ENCODE measurements around the gene ACTG1. TPM values are rescaled to one million over a fixed set of nuclear protein-coding genes. Genes with fewer than 3 reads are reported as not detected.
A peak's percentile ranks its signal among the peaks of the same experiment; 100 is the strongest.

ACTG1 gene
- total and polyA plus RNA-seq, 3 donors from 2014 or later = 1,571 to 2,057 (median 1,790) TPM

DNA sequence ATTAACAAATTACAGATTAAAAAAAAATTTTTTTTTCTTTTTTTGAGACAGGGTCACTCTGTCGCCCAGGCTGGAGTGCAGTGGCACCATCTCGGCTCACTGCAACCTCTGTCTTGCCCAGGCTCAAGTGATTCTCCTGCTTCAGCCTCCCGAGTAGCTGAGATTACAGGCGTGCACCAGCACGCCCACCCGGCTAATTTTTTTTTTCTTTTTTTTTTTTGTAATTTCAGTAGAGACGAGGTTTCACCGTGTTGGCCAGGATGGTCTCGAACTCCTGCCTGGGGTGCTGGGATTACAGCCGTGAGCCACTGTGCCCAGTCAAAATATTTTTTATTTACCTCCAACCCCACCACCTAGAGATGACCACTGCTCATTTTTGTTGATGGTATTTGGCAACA lies 25.5 kb downstream of the ACTG1 start:
- Histone ChIP-seq H3K27me3 (no peaks in the 10 kb centered on the region), H3K4me3 (peak overlapping the region in 1 of 2 donors; percentile 75), H3K9me3 (no peaks in the 10 kb centered on the region), H3K36me3 (ENCODE audit: low read depth, missing control alignments) (no peaks in the 10 kb centered on the region), H3K27ac (no peak overlapping the region), H3K4me1 (peaks cover 12% of the 10 kb centered on the region)
- WGBS, 2 donors = 48 to 69% methylated on average over 10 of the region's 10 CpGs
- TF ChIP-seq POLR2A (IDR thresholded peaks at IDR 0.05) = no peak
- TF ChIP-seq, protein P1, sequence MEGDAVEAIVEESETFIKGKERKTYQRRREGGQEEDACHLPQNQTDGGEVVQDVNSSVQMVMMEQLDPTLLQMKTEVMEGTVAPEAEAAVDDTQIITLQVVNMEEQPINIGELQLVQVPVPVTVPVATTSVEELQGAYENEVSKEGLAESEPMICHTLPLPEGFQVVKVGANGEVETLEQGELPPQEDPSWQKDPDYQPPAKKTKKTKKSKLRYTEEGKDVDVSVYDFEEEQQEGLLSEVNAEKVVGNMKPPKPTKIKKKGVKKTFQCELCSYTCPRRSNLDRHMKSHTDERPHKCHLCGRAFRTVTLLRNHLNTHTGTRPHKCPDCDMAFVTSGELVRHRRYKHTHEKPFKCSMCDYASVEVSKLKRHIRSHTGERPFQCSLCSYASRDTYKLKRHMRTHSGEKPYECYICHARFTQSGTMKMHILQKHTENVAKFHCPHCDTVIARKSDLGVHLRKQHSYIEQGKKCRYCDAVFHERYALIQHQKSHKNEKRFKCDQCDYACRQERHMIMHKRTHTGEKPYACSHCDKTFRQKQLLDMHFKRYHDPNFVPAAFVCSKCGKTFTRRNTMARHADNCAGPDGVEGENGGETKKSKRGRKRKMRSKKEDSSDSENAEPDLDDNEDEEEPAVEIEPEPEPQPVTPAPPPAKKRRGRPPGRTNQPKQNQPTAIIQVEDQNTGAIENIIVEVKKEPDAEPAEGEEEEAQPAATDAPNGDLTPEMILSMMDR (IDR thresholded peaks at IDR 0.05) = no peak
- no peak for DNase-seq
- intact Hi-C loops (cut with DNase I; ENCODE audit: low total_unique reads) = no loop called here

DNA sequence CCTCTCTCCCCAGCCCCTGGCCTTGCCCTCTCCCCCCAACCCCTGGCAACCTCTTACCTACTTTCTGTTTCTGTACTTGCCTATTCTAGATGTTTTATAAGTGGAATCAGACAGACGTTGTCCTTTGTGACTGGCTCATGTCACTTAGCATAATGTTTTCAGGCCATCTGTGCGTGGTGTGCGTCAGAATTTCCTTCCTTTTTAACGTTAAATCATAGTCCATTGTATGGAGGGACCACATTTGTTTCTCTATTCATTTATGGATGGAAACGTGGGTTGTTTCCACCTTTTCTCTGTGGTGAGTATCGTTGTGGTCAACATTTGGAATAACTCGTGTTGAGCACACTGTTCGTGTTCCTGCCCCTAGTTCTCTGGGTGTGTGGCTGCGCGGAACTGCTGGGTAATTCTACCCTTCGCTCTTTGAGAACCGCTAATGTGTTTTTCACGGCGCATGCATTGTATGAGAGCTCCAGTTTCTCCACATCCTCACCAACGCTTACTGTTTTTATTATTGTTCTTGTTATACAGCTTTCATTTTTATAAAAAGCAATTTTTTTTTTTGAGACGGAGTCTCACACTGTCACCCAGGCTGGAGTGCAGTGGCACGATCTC lies 26.3 kb downstream of the ACTG1 start:
- Histone ChIP-seq H3K4me1 (peaks cover 18% of the 10 kb centered on the region), H3K36me3 (ENCODE audit: low read depth, missing control alignments) (no peaks in the 10 kb centered on the region), H3K9me3 (no peaks in the 10 kb centered on the region), H3K27me3 (no peaks in the 10 kb centered on the region), H3K27ac (no peak overlapping the region), H3K4me3 (no peak overlapping the region)
- TF ChIP-seq POLR2A (IDR thresholded peaks at IDR 0.05) = no peak
- TF ChIP-seq, protein P1 (IDR thresholded peaks at IDR 0.05) = no peak
- no peak for DNase-seq
- intact Hi-C loops (cut with DNase I; ENCODE audit: low total_unique reads) = no loop called here
- 78 to 86% methylated on average over 17 of the region's 17 CpGs for WGBS, 2 donors

DNA sequence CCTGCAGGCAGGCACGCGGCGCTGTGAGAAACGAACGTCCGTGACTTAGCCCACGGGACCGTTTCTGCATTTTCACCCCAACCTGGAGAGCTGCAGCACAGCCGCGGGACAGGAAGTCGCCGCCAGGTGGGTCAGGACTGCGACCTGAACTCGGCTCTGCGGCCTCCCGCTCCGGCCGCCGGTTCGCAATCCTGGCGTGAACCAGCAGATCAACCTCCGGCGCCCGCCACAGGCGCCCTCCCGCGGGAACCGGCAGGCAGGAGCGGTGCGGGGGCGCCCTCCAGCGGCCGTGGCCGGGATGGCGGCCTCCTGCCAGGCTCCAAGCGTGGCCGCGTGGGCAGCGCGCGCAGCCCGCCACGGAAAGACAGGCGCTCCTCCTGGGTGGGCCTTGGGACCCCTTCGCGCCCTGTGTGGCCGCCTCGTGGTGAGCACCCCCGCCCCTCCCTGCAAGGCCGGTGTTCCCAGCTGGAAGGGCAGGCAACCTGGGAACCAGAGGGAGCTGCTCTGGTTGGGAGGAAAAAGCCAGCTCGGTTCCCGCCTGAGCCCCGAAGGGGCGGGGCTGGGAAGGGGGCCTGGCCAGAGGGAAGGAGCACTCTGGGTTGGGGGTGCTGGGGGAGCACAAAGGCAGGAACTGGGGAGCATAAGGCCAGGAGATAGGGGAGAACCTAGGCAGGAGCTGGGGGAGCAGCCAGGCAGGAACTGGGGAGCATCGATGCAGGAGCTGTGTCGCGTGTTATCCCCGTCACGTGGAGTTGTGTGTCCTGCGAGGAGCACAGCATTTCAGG lies 28.2 kb downstream of the ACTG1 start:
- TF ChIP-seq POLR2A (IDR thresholded peaks at IDR 0.05) = no peak
- TF ChIP-seq, protein P1 (IDR thresholded peaks at IDR 0.05) = peak; percentile 97 to 99 (median 98)
- peak overlapping the region; percentile 31 to 46 for H3K4me3 ChIP-seq
- intact Hi-C loops (cut with DNase I; ENCODE audit: low total_unique reads) = loop anchor here (5.0 kb wide), 1 partner anchor 232 kb away; no protein-coding TSS in a partner anchor
- H3K9me3 ChIP-seq = no peaks in the 10 kb centered on the region
- H3K27me3 ChIP-seq = no peaks in the 10 kb centered on the region
- DNase-seq = peak; percentile 92
- no peak overlapping the region for H3K27ac ChIP-seq
- 6 to 13% methylated on average over 6 to 50 of the region's 60 CpGs for WGBS, 2 donors
- no peaks in the 10 kb centered on the region for H3K36me3 ChIP-seq (ENCODE audit: low read depth, missing control alignments)
- peaks cover 30% of the 10 kb centered on the region for H3K4me1 ChIP-seq

DNA sequence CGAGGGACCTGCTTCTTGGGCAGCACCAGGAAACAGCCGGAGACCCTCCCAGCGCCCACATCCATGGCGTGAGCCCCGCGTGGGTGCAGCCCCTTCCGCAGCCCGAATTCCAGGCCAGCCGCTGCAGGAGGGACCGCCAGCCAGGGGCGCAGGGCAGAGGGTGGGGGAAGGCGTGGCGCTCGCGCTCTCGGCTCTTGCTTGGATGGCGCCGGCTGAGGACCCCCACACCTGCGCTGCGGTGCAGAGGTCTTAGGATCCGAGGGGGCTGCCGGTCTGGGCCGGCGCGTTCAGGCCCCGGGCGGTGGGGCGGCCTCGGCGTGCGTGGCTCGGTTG lies 28.8 kb downstream of the ACTG1 start:
- H3K27me3 ChIP-seq = no peaks in the 10 kb centered on the region
- H3K27ac ChIP-seq = no peak overlapping the region
- DNase-seq = no peak
- no peaks in the 10 kb centered on the region for H3K9me3 ChIP-seq
- TF ChIP-seq, protein P1 (IDR thresholded peaks at IDR 0.05) = no peak
- no peak for TF ChIP-seq POLR2A (IDR thresholded peaks at IDR 0.05)
- H3K4me1 ChIP-seq = peaks cover 28% of the 10 kb centered on the region
- no peaks in the 10 kb centered on the region for H3K36me3 ChIP-seq (ENCODE audit: low read depth, missing control alignments)
- intact Hi-C loops (cut with DNase I; ENCODE audit: low total_unique reads) = loop anchor here (5.0 kb wide), 1 partner anchor 232 kb away; no protein-coding TSS in a partner anchor
- H3K4me3 ChIP-seq = peak overlapping the region; percentile 31 to 46
- WGBS, 2 donors = 26 to 33% methylated on average over 11 to 31 of the region's 32 CpGs

All from testis (tissue), 3 donors.